BJ (cell line): Measurements from ENCODE around the gene GPRIN1. TPM values are rescaled to one million over a fixed set of nuclear protein-coding genes. Genes with fewer than 3 reads are reported as not detected.

ENCODE experiments used
- CTCF ChIA-PET: fragments of 350-600 bp; formaldehyde crosslinking; extraction: SDS; loops from one replicate; lab custom pipeline; 2021; ENCODE audit warnings: antibody characterized with exemption, inconsistent platforms; lab: Yijun Ruan, JAX
- POLR2A ChIA-PET: fragments of 300-600 bp; sonication (Branson Sonifier 250); formaldehyde crosslinking; extraction: SDS; loops from one replicate; lab custom pipeline; 2021; ENCODE audit warnings: antibody characterized with exemption; lab: Charles Lee
- DNase-seq: peaks from one replicate; pipeline ENCODE4 v3.0.0-alpha.2; 2011; ENCODE audit warnings: low read depth
- H3K27me3 ChIP-seq: 2 replicates; pipeline ENCODE4 v1.6.0; 2011; ENCODE audit warnings: low read length; ENCODE audit not compliant: control insufficient read depth, insufficient read depth
- H3K36me3 ChIP-seq: 2 replicates; pipeline ENCODE4 v1.5.1; 2011; ENCODE audit warnings: low read length; ENCODE audit not compliant: control insufficient read depth, insufficient read depth
- H3K4me3 ChIP-seq: 2 replicates; pipeline ENCODE4 v1.5.1; 2011; ENCODE audit warnings: low read depth, mild to moderate bottlenecking, control low read depth, low read length
- polyA plus RNA-seq: library from polyadenylated mRNA; depleted of rRNA; stranded (reverse); fragments of >200 nt; gene quantifications from 2 replicates; pipeline ENCODE4 v1.2.3, GENCODE V29; 2011
- TF ChIP-seq, protein P1 (sequence below): IDR thresholded peaks from 2 replicates; pipeline ENCODE4 v1.5.1; 2011; ENCODE audit warnings: low read depth, mild to moderate bottlenecking, control low read depth, inconsistent platforms, low read length, moderate library complexity; ENCODE audit not compliant: insufficient read depth

Gene GPRIN1
- polyA plus RNA-seq, 1 experiment, result 2.4 TPM

DNA sequence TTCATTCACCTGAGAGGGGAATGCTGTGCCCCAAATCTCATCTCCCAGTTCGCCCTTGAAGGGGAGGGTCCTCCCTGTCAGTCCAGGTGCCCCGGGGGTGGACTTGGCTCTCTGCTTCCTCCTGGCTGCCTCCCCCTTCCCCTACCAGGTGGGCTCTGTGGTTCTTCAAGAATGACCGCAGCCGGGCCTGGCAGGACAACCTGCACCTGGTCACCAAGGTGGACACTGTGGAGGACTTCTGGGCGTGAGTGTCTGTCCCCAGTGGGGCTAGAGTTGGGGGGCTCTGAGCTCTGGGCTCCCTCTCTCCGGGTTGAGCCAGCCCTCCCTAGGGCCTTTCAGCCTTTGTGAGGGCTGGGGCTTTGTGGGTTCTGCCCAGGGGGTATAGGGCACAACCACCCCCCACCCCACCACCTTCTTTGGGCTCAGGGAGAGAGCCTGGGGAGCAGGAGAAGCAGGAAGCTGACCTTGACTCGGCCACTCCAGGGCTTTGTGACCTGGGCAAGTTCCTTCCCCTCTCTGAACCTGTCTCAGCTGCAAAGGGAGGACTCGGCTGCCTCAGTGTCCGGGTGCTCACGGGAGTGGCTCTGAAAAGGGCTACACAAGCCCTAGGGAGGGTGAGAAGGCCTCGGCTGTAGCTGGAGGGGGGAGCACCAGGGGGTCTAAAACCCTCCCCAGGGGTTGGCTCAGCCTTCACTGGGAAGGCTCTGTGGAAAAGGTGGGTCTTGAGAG, 33.7 kb upstream of the GPRIN1 start:
- no peak for DNase-seq
- H3K27me3 ChIP-seq, result no peaks in the 10 kb centered on the region; the same call in 1 of the 2 replicates
- H3K36me3 ChIP-seq, result no peaks in the 10 kb centered on the region
- ChIA-PET POLR2A (no interaction called here), CTCF (interaction anchor here (1.1 to 1.7 kb wide), 2 partner anchors 17 to 70 kb away, joined by 3 to 5 read pairs; no protein-coding TSS in a partner anchor)
- H3K4me3 ChIP-seq, result no peak overlapping the region
- TF ChIP-seq, protein P1, sequence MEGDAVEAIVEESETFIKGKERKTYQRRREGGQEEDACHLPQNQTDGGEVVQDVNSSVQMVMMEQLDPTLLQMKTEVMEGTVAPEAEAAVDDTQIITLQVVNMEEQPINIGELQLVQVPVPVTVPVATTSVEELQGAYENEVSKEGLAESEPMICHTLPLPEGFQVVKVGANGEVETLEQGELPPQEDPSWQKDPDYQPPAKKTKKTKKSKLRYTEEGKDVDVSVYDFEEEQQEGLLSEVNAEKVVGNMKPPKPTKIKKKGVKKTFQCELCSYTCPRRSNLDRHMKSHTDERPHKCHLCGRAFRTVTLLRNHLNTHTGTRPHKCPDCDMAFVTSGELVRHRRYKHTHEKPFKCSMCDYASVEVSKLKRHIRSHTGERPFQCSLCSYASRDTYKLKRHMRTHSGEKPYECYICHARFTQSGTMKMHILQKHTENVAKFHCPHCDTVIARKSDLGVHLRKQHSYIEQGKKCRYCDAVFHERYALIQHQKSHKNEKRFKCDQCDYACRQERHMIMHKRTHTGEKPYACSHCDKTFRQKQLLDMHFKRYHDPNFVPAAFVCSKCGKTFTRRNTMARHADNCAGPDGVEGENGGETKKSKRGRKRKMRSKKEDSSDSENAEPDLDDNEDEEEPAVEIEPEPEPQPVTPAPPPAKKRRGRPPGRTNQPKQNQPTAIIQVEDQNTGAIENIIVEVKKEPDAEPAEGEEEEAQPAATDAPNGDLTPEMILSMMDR, result no peak

DNA sequence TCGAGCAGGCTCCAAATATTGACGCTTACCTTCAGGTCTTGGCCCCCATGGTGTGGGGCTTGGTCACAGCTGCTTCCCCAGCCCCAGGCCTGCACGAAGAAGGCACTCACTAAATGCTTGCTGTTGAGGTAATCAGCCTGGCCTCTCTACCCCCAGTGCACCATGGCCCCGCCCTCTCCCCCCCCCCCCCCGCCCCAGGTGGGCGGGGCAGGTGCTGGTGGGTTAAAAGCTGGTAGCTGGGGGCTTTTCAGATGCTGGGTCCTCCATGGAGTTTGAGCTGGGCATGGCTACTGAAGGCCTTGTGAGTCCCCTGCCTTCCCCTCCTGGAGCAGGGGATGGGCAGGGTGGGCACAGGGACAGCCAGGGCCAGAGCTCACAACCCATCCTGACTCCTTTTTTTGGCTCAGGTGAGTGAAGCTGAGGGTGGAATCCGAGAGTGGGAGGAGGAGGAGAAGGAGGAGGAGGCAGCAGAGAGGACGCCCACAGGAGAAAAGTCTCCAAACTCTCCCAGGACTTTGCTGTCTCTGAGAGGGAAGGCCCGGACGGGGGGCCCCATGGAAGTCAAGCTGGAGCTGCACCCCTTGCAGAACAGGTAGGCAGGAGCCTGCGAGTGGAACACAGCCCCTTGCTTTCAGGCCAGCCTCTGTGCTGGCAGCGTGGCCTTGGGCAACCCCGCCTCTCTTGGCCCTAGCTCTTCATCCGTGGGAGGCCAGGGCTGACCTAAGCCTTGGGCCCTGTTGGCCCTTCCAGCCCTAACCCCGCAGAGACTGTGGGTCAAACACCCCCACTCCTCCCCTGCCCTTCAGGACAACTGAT, 32.9 kb upstream of the GPRIN1 start:
- Histone ChIP-seq H3K36me3 (no peaks in the 10 kb centered on the region), H3K27me3 (no peaks in the 10 kb centered on the region; the same call in 1 of the 2 replicates), H3K4me3 (no peak overlapping the region)
- ChIA-PET CTCF (interaction anchor here (1.1 to 1.7 kb wide), 2 partner anchors 18 to 69 kb away, joined by 3 to 5 read pairs; no protein-coding TSS in a partner anchor), POLR2A (no interaction called here)
- DNase-seq, result no peak
- TF ChIP-seq, protein P1, result no peak

DNA sequence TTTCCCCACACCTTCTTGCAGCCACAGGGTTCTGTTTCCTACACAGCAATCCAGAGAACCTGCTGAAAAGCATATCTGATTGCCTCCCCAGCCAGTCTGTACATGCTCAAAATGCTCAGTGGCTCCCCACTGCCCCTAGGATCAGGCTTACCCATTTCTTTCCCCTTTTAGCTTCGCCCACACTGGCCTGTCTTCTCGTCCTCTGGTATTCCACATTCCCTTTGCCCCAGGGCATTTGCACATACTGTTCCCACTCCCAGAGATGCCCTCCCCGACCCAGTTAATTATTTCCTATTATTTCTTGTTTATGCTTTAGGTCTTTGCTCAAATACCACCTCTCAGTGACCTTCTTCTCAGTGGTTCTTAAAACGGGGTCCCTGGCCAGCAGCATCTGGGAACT, 30.7 kb upstream of the GPRIN1 start:
- H3K36me3 ChIP-seq, result no peaks in the 10 kb centered on the region
- TF ChIP-seq, protein P1, result no peak
- ChIA-PET POLR2A (no interaction called here), CTCF (interaction anchor here (1.3 kb wide), 1 partner anchor 10 kb away, joined by 3 read pairs; the partner anchor contains the start of gene EIF4E1B)
- DNase-seq, result no peak
- no peak overlapping the region for H3K4me3 ChIP-seq
- H3K27me3 ChIP-seq, result peaks cover 8% of the 10 kb centered on the region

DNA sequence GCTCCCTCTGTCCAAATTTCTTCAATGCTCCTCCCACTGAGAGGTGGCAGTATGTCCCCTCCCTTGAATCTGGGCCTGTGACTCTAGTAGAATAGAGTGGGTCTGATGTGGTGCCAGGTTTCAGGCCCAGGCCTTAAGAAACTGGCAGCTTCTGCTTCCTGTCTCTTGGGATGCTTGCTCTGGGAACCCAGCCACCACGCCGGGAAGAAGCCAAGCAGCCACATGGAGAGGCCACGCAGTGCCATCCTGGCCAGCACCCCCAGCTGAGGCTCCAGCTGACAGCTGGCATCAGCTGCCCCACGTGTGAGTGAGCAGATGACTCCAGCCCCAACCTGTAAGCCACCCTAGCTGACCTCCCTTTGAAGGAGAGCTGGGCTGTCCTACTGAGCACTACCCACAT, 30.0 kb upstream of the GPRIN1 start:
- ChIA-PET CTCF (no interaction called here), POLR2A (no interaction called here)
- peaks cover 13% of the 10 kb centered on the region for H3K27me3 ChIP-seq
- DNase-seq, result no peak
- H3K4me3 ChIP-seq, result no peak overlapping the region
- H3K36me3 ChIP-seq, result no peaks in the 10 kb centered on the region
- TF ChIP-seq, protein P1, result no peak

DNA sequence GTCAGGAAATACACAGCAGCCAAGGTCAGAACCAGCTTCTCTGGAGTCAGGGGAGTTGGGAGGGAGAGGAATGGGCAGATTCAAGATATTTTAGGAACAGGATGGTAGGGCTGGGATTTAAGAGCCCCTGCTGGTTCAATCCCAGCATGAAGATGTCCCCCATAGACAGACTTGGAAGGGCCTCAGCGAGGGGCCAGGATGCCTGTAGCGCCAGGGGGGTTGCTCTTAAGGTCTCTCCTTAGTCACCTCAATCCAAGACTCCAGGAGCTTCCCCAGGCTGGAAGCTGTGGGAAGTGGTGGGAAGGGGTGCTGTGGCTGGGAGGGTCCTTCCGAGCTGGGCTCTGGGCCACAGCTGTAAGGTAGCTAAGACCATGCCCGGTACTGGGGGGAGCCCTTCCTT, 29.3 kb upstream of the GPRIN1 start:
- POLR2A ChIA-PET, result no interaction called here
- H3K36me3 ChIP-seq, result no peaks in the 10 kb centered on the region
- TF ChIP-seq, protein P1, result no peak
- H3K4me3 ChIP-seq, result no peak overlapping the region
- H3K27me3 ChIP-seq, result peaks cover 15% of the 10 kb centered on the region
- CTCF ChIA-PET, result no interaction called here
- no peak for DNase-seq
